Measurements from ENCODE around the gene BOC. TPM values are rescaled to one million over a fixed set of nuclear protein-coding genes. Genes with fewer than 3 reads are reported as not detected.

BOC gene
- total RNA-seq, 1 donor from 2014 or later = 93.1 TPM

DNA sequence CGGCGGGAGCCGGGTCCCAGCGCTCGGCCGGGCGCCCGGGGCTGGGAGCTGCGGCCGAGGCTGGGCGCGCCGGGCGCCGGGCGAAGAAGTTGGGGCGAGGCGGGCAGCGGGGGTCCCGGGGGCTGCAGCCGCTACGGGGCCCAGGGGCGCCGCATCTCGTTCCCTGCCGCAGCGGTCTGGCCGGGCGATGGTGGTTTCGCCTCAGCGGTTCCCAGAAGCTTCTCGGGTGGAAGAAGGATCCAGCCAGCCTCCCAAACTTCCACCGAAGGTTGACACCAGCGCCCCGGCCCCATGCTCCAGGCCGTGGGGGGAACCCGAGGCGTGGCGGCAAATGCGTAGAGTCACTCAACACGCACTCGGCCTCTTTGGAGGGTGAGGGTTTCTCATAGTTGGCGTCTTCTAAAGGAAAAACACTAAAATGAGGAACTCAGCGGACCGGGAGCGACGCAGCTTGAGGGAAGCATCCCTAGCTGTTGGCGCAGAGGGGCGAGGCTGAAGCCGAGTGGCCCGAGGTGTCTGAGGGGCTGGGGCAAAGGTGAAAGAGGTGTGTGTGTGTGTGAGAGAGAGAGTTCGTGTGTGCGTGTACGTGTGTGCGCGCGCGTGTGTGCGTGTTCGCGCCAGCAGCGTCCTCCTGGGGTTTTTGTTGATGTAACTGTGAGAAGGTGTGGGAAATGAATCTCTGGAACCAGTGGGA, 940 bp downstream of the BOC start:
- intact Hi-C loops (cut with DNase I) = loop anchor here (5.0 kb wide), 2 partner anchors 45 to 65 kb away; no protein-coding TSS in a partner anchor

DNA sequence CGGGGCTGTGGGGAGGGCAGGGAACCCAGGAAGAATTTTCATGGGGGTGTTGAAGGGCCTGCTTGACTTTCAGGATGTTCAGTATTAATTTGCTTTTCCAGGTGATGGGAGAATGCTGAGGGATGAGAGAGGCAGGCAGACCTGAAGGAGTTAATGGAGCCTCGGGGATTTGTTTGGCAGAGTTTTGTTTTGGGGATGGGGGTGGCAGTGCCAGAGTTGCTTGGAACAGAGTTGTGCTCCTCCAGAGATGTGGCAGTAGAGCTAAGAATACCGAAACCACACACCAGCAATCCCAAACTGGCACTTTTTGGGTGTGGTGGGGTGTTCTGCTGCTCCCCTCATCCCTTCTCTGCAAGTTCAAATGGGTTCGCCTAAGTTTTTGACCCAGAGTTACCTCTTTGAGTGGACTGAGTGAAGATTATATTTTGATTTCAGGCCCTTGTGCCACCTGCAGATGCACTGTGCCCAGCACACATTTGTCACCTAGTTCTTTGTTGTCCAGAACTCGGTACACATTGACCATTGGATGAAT, 1.6 kb downstream of the BOC start:
- Histone ChIP-seq H3K27ac (peak overlapping the region; percentile 98), H3K27me3 (no peaks in the 10 kb centered on the region), H3K4me3 (peak overlapping the region; percentile 90 to 94), H3K9me3 (no peaks in the 10 kb centered on the region), H3K4me1 (peaks cover 36% of the 10 kb centered on the region), H3K36me3 (peaks cover 0 to under 1% of the 10 kb centered on the region in 2 donors)
- no peak for DNase-seq (ENCODE audit: extremely low spot score in 2 of 2)
- intact Hi-C loops (cut with DNase I) = loop anchor here (5.0 kb wide), 2 partner anchors 46 to 64 kb away; no protein-coding TSS in a partner anchor
- TF ChIP-seq POLR2AphosphoS5 (IDR thresholded peaks at IDR 0.05; ENCODE audit: insufficient read depth in 1 of 2, low read depth in 1 of 2) = no peak
- TF ChIP-seq CTCF (IDR thresholded peaks at IDR 0.05) = no peak
- TF ChIP-seq POLR2A (IDR thresholded peaks at IDR 0.05) = no peak

More for the DNA sequence above, 940 bp downstream of the BOC start:
- Histone ChIP-seq H3K27me3 (no peaks in the 10 kb centered on the region), H3K27ac (peak overlapping the region; percentile 98), H3K36me3 (no peaks in the 10 kb centered on the region), H3K4me3 (peak overlapping the region; percentile 90 to 94), H3K9me3 (no peaks in the 10 kb centered on the region), H3K4me1 (peaks cover 36% of the 10 kb centered on the region)
- no peak for DNase-seq (ENCODE audit: extremely low spot score in 2 of 2)
- TF ChIP-seq CTCF (IDR thresholded peaks at IDR 0.05) = no peak
- TF ChIP-seq POLR2AphosphoS5 (IDR thresholded peaks at IDR 0.05; ENCODE audit: insufficient read depth in 1 of 2, low read depth in 1 of 2) = peak in 1 of 2 donors; percentile 36

DNA sequence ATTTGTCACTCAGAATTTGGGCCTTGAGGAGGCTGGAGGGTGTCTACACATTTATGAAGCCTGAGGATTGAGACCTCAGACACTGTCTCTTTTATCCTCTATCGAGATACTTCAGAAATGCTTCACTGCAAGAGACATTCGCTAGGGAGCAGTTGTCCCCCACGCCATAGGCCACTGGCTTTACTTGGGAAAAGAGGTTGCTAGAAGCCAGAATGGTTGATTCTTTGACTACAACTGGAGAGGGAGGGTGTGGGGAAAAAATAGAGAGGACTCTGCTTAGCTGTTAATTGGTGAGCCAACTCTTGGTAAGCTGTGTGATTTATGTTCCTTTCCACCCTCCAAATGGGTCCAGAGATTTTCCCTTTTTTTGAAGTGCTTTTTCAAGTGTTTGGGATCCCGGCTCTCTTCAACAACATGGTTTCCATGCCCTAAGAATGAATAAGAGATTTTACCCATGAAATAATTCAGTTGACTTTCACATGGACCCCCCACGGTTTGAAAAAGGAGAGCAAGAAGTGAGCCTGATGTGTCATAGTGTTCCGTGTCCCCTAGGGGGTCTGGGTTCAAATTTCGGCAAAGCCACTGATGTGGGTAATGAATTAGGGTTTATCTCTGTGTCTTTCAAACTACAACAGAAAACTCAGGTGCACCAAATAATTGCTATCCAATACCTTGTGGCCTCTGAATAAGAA, 2.7 kb downstream of the BOC start:
- H3K4me1 ChIP-seq = peaks cover 41% of the 10 kb centered on the region

DNA sequence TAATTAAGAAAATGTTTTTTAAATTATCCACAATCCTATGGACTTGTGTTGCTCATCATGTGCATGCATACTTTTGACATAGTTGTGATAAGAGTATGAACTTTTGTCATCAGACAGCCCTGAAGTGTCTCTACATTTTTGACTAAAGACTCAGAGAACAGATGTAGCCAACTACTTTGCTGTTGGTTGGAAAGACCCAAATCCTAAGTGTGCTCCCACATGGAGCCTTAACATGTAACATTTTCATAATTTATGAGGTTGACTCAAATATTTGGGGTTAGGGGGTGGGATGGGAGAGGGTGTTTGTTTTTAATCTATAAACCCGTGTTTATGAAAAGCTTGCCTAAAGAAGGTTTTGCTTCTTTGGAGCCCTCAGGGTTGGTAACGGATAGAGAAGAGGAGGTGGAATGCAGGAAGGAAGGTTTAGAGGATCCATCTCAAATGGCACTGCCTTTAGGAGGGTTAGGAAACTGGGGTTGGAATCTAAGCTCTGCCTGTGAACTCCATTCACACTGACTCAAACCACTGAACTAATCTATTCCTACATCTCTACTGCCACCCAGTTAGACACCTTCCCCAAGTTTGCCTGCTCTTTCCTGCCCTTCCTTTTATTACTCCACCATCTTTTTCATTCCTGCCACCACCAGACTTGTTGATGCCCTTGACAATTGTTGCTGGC, 3.7 kb downstream of the BOC start:
- Histone ChIP-seq H3K4me3 (no peak overlapping the region), H3K4me1 (peaks cover 50% of the 10 kb centered on the region)
- no peak for DNase-seq (ENCODE audit: extremely low spot score in 2 of 2)

More for the DNA sequence above, 2.7 kb downstream of the BOC start:
- Histone ChIP-seq H3K4me3 (peak overlapping the region; percentile 90 to 94), H3K36me3 (peaks cover 0 to 4% of the 10 kb centered on the region in 2 donors), H3K27me3 (no peaks in the 10 kb centered on the region), H3K9me3 (no peaks in the 10 kb centered on the region), H3K27ac (peak overlapping the region; percentile 98)
- intact Hi-C loops (cut with DNase I) = loop anchor here (5.0 kb wide), 2 partner anchors 47 to 63 kb away; no protein-coding TSS in a partner anchor
- no peak for DNase-seq (ENCODE audit: extremely low spot score in 2 of 2)
- no peak for TF ChIP-seq POLR2A (IDR thresholded peaks at IDR 0.05)
- TF ChIP-seq POLR2AphosphoS5 (IDR thresholded peaks at IDR 0.05; ENCODE audit: insufficient read depth in 1 of 2, low read depth in 1 of 2) = no peak

More for the DNA sequence above, 3.7 kb downstream of the BOC start:
- H3K36me3 ChIP-seq = peaks cover 0 to 4% of the 10 kb centered on the region in 2 donors
- H3K27ac ChIP-seq = peak overlapping the region; percentile 46
- H3K9me3 ChIP-seq = no peaks in the 10 kb centered on the region
- H3K27me3 ChIP-seq = no peaks in the 10 kb centered on the region
- no peak for TF ChIP-seq CTCF (IDR thresholded peaks at IDR 0.05)
- no peak for TF ChIP-seq POLR2A (IDR thresholded peaks at IDR 0.05)
- TF ChIP-seq POLR2AphosphoS5 (IDR thresholded peaks at IDR 0.05; ENCODE audit: insufficient read depth in 1 of 2, low read depth in 1 of 2) = no peak
- intact Hi-C loops (cut with DNase I) = loop anchor here (5.0 kb wide), 2 partner anchors 48 to 62 kb away; no protein-coding TSS in a partner anchor
